GM18867 (cell line): ENCODE results near the gene ADIG.

Experiments used
- ATAC-seq: cut with Tn5 transposase; IDR thresholded peaks from one replicate; pipeline ENCODE4 v1.9.1; 2021; ENCODE audit warnings: mild to moderate bottlenecking, moderate library complexity; ENCODE audit not compliant: unreplicated experiment

Gene ADIG

GRCh38 chr20:38629979-38630378 is 49.0 kb downstream of the ADIG start:
- ATAC-seq: no peak

- no peak for ATAC-seq
Observed at GRCh38 chr20:38630727-38631126, 49.7 kb downstream of the ADIG start.

DNA sequence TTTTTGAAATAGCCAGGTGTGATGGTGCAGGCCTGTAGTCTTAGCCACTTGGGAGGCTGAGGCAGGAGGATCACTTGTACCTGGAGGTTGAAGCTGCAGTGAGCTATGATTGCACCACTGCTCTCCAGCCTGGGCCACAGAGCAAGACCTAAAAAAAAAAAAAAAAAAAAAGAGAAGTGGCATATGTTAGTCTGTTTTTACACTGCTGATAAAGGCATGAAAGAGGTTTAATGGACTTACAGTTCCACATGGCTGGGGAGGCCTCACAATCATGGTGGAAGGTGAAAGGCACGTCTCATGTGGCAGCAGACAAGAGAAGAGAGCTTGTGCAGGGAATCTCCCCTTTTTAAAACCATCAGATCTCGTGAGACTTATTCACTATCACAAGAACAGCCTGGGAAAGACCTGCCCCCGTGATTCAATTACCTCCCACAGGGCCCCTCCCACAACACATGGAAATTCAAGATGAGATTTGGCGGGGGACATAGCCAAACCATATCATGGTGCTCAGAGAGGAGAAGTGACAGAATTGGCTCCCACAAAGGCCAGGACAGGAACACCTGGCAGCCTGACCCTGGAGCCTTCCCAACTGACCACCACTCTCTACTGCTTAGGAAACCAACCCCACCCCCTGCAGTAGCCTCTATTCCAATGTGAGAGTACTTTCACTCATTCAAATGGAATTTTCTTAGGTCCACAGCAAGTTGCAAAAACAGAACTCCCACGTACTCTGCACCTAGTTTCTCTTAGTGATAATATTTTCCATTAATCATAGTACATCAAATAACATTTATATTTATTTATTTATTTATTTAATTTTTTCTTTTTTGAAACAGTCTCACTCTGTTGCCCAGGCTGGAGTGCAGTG is 50.4 kb downstream of the ADIG start:
- ATAC-seq: no peak

DNA sequence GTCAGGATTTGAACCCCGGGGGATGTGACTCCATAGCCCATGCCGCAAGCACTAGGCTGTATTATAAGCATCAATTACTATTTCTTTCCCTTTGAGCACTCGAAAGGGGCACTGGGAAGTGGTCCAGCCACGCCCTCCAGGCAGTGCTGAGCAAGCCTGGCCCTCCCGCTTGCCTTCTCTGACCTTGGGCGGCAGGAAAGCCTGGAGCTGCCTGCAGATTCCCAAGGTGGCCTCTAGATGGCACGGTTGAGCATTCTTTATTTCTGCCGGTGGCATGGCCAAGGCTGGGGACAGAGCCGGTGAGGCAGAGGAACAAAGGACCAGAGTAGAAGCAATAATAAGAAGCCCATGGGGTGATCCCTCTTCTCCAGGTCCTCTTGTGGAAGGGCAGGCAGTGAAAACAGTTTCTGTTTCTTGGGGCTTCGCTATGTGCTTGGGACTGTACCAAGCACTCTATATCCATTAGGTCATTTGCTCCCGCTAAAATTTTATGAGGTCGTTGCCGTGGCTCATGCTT is 52.6 kb downstream of the ADIG start:
- no peak for ATAC-seq

DNA sequence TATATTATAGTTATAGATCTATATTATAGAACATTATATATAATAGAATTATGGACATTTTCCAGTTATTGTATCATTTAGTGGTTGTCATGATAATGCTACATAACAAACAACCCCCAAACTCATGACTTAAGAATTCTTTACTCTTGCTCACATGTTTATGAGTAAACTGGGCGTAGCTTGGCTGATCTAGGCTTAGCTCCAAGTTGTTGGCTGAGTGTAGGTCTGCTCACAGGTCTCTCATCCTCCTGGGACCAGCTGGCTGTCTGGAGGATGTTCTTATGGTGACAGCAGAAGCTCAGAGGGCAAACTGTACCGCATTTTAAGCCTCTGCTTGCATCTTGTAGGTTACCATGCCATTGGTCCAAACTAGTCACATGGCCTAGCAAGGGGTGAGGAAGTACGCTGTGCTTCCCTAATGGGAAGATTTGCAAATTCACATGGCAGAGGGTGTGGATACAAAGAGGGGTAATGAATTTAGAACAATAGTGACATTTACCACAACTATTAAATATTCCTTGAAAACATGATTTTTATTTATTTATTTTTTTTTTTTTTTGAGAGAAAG is 54.8 kb downstream of the ADIG start:
- no peak for ATAC-seq
